GM23338 (cell line): ENCODE data around the gene MIER1. TPM values are rescaled to one million over a fixed set of nuclear protein-coding genes. Genes with fewer than 3 reads are reported as not detected.
A peak's percentile ranks its signal among the peaks of the same experiment; 100 is the strongest.

ENCODE experiments used
- ATAC-seq: fragments of 200-7000 bp; cut with Tn5 transposase; 3 replicates; pipeline ENCODE4 v1.9.1; 2020
- DNase-seq: peaks from one replicate; pipeline ENCODE4 v3.0.0-alpha.2; 2015; ENCODE audit warnings: low spot score
- H2AFZ ChIP-seq: fragments of 200-600 bp; sonication (generic); 2 replicates; pipeline ENCODE4 v1.8.0; 2016; ENCODE audit warnings: antibody characterized with exemption, mild to moderate bottlenecking, moderate library complexity
- H3F3A ChIP-seq: fragments of 200-600 bp; sonication (generic); replicated peaks from 2 replicates; pipeline ENCODE4 v1.8.0; 2017; ENCODE audit warnings: antibody characterized with exemption, mixed run types, low read depth
- H3K27ac ChIP-seq: fragments of 200-600 bp; sonication (generic); 2 replicates; pipeline ENCODE4 v1.6.1; 2016; ENCODE audit warnings: low read depth
- H3K27me3 ChIP-seq: fragments of 200-600 bp; sonication (generic); 2 replicates; pipeline ENCODE4 v1.8.0; 2016; ENCODE audit warnings: mild to moderate bottlenecking, mixed run types, moderate library complexity; ENCODE audit not compliant: insufficient read depth
- H3K36me3 ChIP-seq: fragments of 200-600 bp; sonication (generic); 2 replicates; pipeline ENCODE4 v1.8.0; 2016; ENCODE audit warnings: mild to moderate bottlenecking; ENCODE audit not compliant: insufficient read depth
- H3K4me1 ChIP-seq: fragments of 200-600 bp; sonication (generic); 2 replicates; pipeline ENCODE4 v1.8.0; 2016; ENCODE audit warnings: mild to moderate bottlenecking, moderate library complexity; ENCODE audit not compliant: insufficient read depth
- H3K4me2 ChIP-seq: fragments of 200-600 bp; sonication (generic); 2 replicates; pipeline ENCODE4 v1.7.1; 2017; ENCODE audit warnings: mixed run types
- H3K4me3 ChIP-seq: fragments of 200-600 bp; sonication (generic); 2 replicates; pipeline ENCODE4 v1.6.1; 2016; ENCODE audit warnings: mixed run types
- H3K79me2 ChIP-seq: fragments of 200-600 bp; sonication (generic); replicated peaks from 2 replicates; pipeline ENCODE4 v1.8.0; 2017; ENCODE audit warnings: mild to moderate bottlenecking; ENCODE audit not compliant: insufficient read depth
- H3K9me2 ChIP-seq: fragments of 200-600 bp; sonication (generic); 2 replicates; pipeline ENCODE4 v1.8.0; 2017; ENCODE audit not compliant: insufficient read depth
- H4K20me1 ChIP-seq: fragments of 200-600 bp; sonication (generic); replicated peaks from 2 replicates; pipeline ENCODE4 v1.8.0; 2017; ENCODE audit warnings: mild to moderate bottlenecking; ENCODE audit not compliant: insufficient read depth
- H3K27ac Mint-ChIP-seq: 2 replicates; pipeline ENCODE4 v1.8.0; 2020; ENCODE audit warnings: inconsistent platforms, mild to moderate bottlenecking, moderate library complexity, mixed read lengths
- H3K27me3 Mint-ChIP-seq: 3 replicates; pipeline ENCODE4 v1.8.0; 2022; ENCODE audit warnings: low read depth, mild to moderate bottlenecking, moderate library complexity, mixed read lengths, inconsistent platforms; ENCODE audit not compliant: insufficient read depth, poor library complexity
- H3K36me3 Mint-ChIP-seq: 3 replicates; pipeline ENCODE4 v1.8.0; 2021; ENCODE audit warnings: low read depth, mild to moderate bottlenecking, inconsistent platforms, moderate library complexity, mixed read lengths
- H3K4me1 Mint-ChIP-seq: 3 replicates; pipeline ENCODE4 v1.8.0; 2020; ENCODE audit warnings: mild to moderate bottlenecking, inconsistent platforms, mixed read lengths
- H3K4me3 Mint-ChIP-seq: 3 replicates; pipeline ENCODE4 v1.8.0; 2021; ENCODE audit warnings: moderate library complexity, mild to moderate bottlenecking, inconsistent platforms, mixed read lengths
- H3K9me3 Mint-ChIP-seq: 3 replicates; pipeline ENCODE4 v1.8.0; 2020; ENCODE audit warnings: moderate library complexity, mild to moderate bottlenecking, inconsistent platforms, mixed read lengths
- CREB1 ChIP-seq: fragments of 250-450 bp; sonication (Bioruptor Pico); IDR thresholded peaks from 2 replicates; pipeline ENCODE4 v1.5.0; 2020; ENCODE audit warnings: low read depth, mild to moderate bottlenecking, moderate library complexity
- CTCF ChIP-seq, 2 experiments: fragments of 200-600 bp in 1 of 2; sonication (generic) in 1 of 2; conservative IDR thresholded peaks; 2 replicates each; pipeline versions ENCODE4 v1.5.1 to v1.6.1; 2016 to 2017; ENCODE audit warnings: antibody characterized with exemption in 2 of 2, low read depth in 2 of 2, mild to moderate bottlenecking in 2 of 2, moderate library complexity in 1 of 2
- ETS1 ChIP-seq: IDR thresholded peaks from 2 replicates; pipeline ENCODE4 v1.6.1; 2016; ENCODE audit warnings: antibody characterized with exemption
- EZH2 ChIP-seq: fragments of 200-600 bp; sonication (generic); IDR thresholded peaks from one replicate; pipeline ENCODE4 v1.8.0; 2017; ENCODE audit warnings: antibody characterized with exemption, mild to moderate bottlenecking, low read depth; ENCODE audit not compliant: unreplicated experiment
- JUNB ChIP-seq: IDR thresholded peaks from one replicate; pipeline ENCODE4 v1.6.1; 2016; ENCODE audit warnings: antibody characterized with exemption; ENCODE audit not compliant: unreplicated experiment
- POLR2AphosphoS5 ChIP-seq: IDR thresholded peaks from 2 replicates; pipeline ENCODE4 v1.6.1; 2016; ENCODE audit warnings: antibody characterized with exemption, low read depth
- REST ChIP-seq: IDR thresholded peaks from one replicate; pipeline ENCODE4 v1.6.1; 2018; ENCODE audit warnings: antibody characterized with exemption; ENCODE audit not compliant: unreplicated experiment
- STAT1 ChIP-seq: IDR thresholded peaks from one replicate; pipeline ENCODE4 v1.6.1; 2016; ENCODE audit warnings: antibody characterized with exemption; ENCODE audit not compliant: unreplicated experiment
- ZNF114 ChIP-seq: fragments of 250-450 bp; sonication (Bioruptor Pico); IDR thresholded peaks from 2 replicates; pipeline ENCODE4 v1.5.0; 2020; ENCODE audit warnings: mild to moderate bottlenecking, moderate library complexity
- ZNF331 ChIP-seq: fragments of 250-450 bp; sonication (Bioruptor Pico); IDR thresholded peaks from 2 replicates; pipeline ENCODE4 v1.5.0; 2020; ENCODE audit warnings: low read depth, mild to moderate bottlenecking, moderate library complexity
- polyA plus RNA-seq: library from polyadenylated mRNA; unstranded; fragments of >200 nt; fragmentation: Nextera tagmentation; extraction: Ambion mirVana; gene quantifications from 2 replicates; pipeline ENCODE4 v1.2.1, GENCODE V29; 2016
- total RNA-seq: library from RNA; depleted of rRNA; stranded (reverse); fragments of >200 nt; shearing (Covaris generic); gene quantifications from 2 replicates; pipeline ENCODE4 v1.2.3, GENCODE V29; 2014

MIER1 gene
- total and polyA plus RNA-seq, 2 experiments from 2014 or later: 38.2 to 72.8 TPM

- H3F3A ChIP-seq: no peaks in the 10 kb centered on the region
- DNase-seq (no peak), ATAC-seq (no peak)
- H3K36me3 Mint-ChIP-seq: peaks cover 5% of the 10 kb centered on the region; the same call in 2 of the 3 replicates
- H3K27ac Mint-ChIP-seq: peak overlapping the region; percentile 40; the same call in 1 of the 2 replicates
- H3K4me1 ChIP-seq: no peaks in the 10 kb centered on the region
- no peaks in the 10 kb centered on the region for H4K20me1 ChIP-seq
- H3K4me3 Mint-ChIP-seq: no peak overlapping the region
- H3K4me3 ChIP-seq: no peak overlapping the region
- no peak overlapping the region for H3K27ac ChIP-seq
- no peaks in the 10 kb centered on the region for H3K9me2 ChIP-seq
- H2AFZ ChIP-seq: no peak overlapping the region
- H3K79me2 ChIP-seq: no peaks in the 10 kb centered on the region
- no peaks in the 10 kb centered on the region; the same call in 1 of the 3 replicates for H3K9me3 Mint-ChIP-seq
- H3K4me2 ChIP-seq: no peak overlapping the region
- H3K27me3 Mint-ChIP-seq: peaks cover 2% of the 10 kb centered on the region
- no peaks in the 10 kb centered on the region for H3K27me3 ChIP-seq
- TF ChIP-seq ZNF331: no peak
- no peak for TF ChIP-seq CREB1 (CRISPR knock-in tag)
- no peak for TF ChIP-seq STAT1
- TF ChIP-seq ZNF114 (CRISPR knock-in tag): no peak
- TF ChIP-seq EZH2: no peak
- no peak for TF ChIP-seq REST
- TF ChIP-seq CTCF (conservative IDR thresholded peaks at IDR 0.05; ENCODE audit: low read depth in 2 of 2): no peak
- TF ChIP-seq JUNB: no peak
- H3K4me1 Mint-ChIP-seq: no peaks in the 10 kb centered on the region
- no peaks in the 10 kb centered on the region for H3K36me3 ChIP-seq
Measured at GRCh38 chr1:67031121-67031858, 106.5 kb downstream of the MIER1 start.

- no peak overlapping the region for H3K27ac Mint-ChIP-seq
- H3K27ac ChIP-seq: no peak overlapping the region
- no peaks in the 10 kb centered on the region for H3K9me2 ChIP-seq
- H3K4me1 ChIP-seq: no peaks in the 10 kb centered on the region
- no peaks in the 10 kb centered on the region for H3K27me3 ChIP-seq
- ATAC-seq (no peak), DNase-seq (no peak)
- H3K9me3 Mint-ChIP-seq: no peaks in the 10 kb centered on the region; the same call in 1 of the 3 replicates
- H3K36me3 Mint-ChIP-seq: peaks cover 11% of the 10 kb centered on the region; the same call in 2 of the 3 replicates
- H3F3A ChIP-seq: no peaks in the 10 kb centered on the region
- no peak overlapping the region for H3K4me3 Mint-ChIP-seq
- no peaks in the 10 kb centered on the region for H4K20me1 ChIP-seq
- no peaks in the 10 kb centered on the region for H3K4me1 Mint-ChIP-seq
- H3K4me2 ChIP-seq: no peak overlapping the region
- no peak overlapping the region for H3K4me3 ChIP-seq
- H3K79me2 ChIP-seq: no peaks in the 10 kb centered on the region
- H2AFZ ChIP-seq: no peak overlapping the region
- no peaks in the 10 kb centered on the region for H3K36me3 ChIP-seq
- no peaks in the 10 kb centered on the region for H3K27me3 Mint-ChIP-seq
- TF ChIP-seq STAT1 (no peak), POLR2AphosphoS5 (no peak), EZH2 (no peak), ETS1 (no peak), CTCF (conservative IDR thresholded peaks at IDR 0.05; ENCODE audit: low read depth in 2 of 2) (no peak), JUNB (no peak), ZNF331 (no peak)
Measured at GRCh38 chr1:67031859-67032247, 107.1 kb downstream of the MIER1 start.
